Kasumi-1 (cell line): Measurements from ENCODE around the gene STPG1.

Experiments used
- DNase-seq, 2 experiments: peaks; one replicate each; lab custom pipeline; 2025; lab: John Stamatoyannopoulos, UW

Gene STPG1

DNA sequence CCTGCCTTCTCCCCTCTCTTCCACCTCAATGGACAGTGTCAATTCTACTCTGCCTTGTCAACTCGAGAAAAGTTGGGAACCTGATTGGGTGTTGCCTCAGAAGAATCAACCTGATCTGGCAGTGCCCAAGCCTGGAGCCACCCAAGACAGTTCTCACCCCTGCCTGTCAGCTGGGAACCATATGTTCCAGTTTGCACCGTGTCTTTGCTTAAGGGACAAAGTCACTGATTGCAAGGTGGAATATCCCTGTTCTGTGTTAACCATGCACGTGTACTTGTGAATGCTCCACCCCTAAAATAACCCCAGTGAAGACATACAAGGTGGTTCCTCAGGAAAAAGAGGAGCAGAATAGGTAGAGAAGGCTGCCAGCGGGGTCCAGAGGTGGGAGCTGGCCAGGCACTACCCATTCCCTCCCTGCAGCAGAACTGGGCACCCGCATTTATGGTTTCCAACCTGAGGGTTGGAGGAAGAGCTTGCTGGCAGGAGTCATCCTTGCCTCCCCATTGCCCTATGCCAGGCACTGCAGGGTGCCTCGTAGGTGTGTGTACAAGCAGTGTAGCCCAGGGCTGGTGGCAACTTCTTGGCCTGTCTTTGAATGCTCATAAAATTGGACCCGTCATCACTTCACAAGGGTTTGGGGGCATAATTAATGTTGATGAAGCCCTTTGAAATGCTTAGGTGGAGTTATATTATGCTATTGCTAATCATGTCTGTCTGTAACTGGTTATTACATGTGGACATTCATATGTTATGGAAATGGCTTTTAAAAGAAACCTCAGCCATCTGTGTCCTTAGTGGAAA is 13.4 kb upstream of the STPG1 start:
- DNase-seq = no peak

DNA sequence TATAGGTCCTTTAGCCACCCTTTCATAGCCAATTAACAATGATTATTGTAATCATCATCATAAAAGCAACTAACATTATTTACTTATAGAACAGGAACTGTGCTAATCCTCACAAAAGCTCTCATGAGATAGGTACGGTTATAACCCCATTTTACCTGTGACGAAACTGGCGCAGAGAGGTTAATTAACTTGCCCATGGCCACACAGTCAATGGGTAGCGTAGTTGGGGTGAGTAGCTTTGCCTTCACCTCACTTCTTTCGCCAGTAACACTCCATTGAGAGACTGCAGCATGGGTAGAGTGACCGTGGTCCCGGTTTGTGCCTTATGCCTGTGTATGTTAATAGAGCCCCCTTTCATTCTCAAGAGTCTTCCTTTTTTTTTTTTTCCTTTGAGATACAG is 12.3 kb upstream of the STPG1 start:
- DNase-seq = no peak

DNA sequence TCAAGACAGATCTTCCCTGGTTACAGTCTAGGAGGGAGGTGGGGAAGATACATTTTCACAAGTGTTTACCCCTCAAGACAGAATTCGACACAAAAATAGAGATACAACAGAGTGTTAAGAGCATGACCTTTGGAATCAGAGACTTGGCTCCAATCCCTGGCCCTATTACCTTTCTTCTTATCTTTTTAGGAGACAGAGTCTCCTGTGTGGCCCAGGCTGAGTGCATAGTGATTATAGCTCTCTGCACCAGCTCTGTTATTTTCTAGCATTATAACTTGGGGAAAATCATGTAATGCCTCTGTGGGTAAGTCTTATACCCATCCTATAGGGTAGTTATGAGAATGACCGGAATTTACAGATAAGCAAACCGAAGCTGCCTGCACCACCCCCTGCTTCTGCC is 11.9 kb upstream of the STPG1 start:
- no peak for DNase-seq

DNA sequence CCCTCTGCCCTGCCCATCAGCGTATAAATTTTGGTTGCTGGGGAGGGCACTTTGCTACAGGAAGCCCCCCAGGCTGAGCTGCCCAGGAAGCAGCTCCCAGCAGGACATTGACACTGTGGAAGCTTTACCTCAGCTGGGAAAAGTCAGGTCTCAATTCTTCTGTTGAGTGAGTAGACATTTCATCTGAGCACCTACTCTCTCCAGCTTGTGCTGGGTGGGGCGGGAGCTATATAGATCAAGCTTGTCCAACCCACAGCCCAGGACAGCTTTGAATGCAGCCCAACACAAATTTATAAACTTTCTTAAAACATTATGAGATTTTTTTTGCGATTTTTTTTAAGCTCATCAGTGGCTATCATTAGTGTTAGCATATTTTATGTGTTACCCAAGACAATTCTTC is 11.4 kb upstream of the STPG1 start:
- DNase-seq = no peak

DNA sequence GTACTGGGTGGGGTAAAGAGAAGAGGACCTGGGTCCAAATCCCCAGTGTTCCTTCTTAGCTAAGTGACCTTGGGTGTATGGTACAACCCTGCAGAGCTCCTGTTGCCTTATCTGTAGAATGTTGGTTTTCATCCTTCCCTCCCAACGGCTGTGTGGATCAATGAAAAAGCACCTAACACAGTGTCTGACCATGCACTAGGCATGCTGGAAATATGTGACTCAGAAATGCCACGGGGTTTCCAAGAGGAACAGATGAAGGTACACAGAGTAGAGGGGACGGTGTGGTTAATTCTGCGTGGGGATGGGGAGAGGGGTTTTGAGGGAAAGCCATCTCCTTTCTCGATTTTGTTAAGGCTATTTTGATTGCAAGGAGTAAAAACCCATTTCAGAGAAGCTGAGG is 10.6 kb upstream of the STPG1 start:
- DNase-seq = no peak

DNA sequence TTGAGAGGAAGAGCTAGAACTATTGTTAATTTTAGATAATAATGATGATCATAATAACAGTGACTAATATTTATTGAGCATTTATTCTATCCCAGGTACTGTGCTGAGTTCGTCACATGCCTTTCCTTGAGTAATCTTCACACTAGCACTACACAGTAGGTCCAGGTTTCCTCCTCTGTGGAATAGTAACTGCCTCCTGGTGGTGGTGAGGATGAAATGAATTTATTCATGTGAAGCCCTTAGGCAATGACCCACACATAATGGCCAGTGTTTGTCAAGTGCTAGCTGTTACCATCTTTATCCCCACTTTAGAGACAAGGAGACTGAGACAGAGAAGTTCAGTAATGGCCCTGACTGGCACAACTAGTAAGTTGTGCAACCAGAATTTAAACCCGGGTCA is 7.9 kb upstream of the STPG1 start:
- DNase-seq = no peak

DNA sequence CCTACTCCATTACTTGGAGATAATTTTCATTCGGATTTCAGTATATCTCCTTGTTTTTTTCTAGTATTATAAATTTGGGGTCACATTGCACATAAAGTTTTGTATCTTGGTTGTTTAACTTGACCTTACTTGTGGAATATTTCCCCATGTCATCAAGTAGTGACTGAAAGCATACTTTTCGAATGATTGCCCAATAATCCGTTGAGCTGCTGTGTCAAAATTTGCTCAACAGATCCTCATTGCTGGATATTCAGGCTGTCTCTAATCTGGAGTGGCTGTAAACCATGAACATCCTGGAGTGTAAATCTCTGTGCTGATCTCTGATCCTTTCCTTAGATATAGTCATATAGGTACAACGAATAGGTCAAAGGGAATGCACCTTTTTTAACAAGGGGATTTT is 7.0 kb upstream of the STPG1 start:
- DNase-seq = no peak

DNA sequence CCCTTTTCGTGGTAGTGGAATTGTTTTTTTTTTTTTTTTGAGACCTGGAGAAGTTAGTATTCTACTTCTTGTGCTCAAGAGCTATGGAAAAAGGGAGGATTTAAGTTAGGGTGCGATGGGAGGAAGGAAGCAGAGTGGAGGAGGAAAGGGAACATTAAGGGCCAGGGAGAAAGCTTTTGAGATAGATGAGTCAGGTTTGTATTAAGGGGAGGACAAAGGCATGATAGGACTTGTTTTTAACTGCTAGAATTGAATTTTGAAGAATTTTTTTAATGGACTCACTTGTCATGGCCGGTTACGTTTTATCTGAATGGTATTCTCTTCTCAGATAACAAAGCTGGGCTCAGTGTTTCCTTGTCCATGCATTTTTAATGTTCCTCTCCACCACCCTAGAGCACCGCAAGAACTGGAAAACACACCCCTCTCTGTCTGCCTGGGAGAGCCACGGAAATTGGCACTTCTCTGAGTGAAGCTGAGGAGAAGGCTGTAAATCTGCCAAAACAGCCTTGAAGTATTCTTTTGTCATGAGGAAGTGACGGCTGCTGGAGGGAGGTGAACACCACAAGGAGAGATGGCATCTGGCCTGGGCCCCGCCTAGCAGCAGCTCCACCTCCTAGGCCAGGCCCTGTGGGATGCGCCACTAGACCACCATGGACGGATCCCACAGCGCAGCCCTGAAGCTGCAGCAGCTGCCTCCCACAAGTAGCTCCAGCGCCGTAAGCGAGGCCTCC is 5.5 kb upstream of the STPG1 start:
- peak; percentile 82 to 86 for DNase-seq

DNA sequence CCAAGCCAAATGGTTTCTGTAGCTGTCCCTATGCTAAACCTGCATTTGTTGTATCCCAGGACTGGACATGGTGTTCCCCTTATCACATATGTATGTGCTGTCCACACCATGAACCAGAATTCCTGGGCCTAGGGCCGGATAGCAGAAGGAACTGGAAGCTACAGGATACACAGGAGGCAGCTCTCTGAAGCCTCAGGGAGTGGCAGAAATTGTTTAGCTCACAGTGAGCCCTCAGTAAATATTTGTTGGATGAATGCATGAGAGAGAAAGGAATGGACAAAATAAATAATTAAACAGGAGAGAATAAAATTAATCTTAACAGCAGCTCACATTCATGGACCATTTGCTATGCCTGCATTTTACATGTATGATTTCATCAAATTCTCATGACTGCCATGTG is 4.1 kb upstream of the STPG1 start:
- DNase-seq = no peak

DNA sequence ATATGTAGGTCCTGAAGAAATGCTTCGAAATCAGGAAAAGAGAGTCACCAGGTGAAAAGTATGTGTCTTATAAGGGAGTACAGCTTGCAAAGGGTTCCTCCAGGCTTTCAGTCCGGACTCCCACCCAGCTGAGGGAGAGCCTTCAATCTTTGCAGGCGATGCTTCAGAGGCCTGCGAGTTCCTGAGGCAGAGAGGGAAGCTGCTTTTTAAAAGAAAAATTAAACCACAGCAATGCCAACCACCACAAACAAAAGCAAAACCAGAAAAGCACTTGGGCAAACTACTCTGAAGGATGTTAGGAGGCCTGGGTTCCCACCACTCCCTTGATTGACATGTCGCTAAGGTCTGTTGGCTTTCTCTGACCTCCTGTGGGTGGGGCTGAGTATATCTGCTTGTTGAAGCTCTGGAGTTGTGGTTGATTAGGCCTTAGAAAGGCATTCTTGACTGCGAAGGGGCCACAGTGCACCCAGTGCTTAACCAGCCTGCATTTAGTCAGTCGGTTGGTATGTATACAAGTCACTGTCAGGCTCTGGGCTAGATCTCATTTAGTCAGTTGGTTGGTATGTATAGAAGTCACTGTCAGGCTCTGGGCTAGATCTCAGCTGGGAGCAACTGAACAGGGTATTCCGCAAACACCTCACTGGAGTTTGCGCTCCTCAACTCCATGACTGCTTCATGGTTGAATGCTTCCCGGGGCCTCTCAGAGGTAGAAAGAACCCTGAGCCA is 3.2 kb upstream of the STPG1 start:
- DNase-seq = peak; percentile 7 to 28

DNA sequence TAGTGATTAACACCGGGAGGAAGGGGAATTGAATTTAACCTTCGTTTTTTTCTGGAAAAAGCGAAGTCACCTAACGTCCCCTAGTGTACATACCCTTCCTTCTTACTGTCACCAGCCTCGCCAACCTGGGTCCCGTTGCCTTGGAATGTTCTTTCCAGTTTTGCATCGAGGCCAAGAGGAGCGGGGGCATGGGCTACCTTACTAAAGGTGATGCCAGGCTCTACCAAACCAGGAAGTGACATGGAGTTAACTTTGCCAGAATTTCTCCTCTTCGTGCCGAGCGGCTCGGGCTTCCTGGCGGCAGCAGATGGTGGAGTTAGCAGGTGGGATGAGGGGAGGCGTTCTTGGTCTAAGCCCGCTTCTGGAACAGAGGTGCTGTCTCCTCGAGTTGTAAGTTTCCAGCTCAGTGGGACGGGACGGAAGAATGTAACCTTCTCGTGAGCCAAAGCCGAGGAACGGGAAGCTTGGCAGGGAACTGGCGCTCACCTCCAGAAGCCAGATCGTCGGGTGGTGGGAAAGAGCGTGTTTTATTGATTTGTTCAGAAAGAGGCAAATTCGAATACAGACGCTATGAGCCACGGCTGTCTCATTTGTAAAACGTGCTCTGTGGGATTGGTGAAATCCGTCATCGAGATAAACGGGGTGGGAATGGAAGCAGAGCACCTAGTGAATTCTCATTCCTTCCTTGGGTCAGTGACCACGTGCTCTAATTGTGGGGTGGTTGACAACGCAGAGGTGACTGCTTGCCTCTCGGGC is 2.5 kb upstream of the STPG1 start:
- peak in 1 of 2 experiments; percentile 14 for DNase-seq

DNA sequence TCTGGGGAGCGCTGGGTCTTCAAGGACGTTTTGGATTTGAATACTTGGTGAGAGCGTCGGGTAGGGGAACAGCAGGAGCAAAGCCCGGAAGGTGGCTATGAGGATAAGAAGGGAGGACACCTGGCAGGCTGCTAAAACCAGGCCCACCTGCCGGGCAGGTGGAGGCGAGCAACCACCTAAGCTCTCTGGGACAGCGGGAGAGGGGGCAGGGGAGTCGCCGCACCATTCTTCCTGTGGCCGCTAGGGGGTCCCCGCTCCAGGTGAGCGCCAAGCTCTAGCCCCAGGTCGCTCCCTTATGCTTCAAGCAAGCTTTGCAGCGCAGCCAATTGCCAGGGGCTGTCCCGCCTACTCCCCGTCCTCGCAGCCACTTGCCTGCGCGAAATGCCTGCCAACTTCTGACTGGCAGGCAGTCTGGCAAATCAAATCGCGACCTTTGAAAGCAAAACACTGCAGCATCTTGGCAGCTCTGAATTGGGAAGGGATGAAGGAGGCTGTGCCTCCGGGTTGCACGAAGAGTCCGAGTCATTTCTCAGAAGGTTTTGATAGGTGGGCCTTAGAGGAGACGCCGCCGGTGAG is 1.8 kb upstream of the STPG1 start, which contains the start of gene NIPAL3:
NIPAL3 (plus strand) TSS at position 469 of the 576 bp plus-strand sequence. CDS start 3,746 bp downstream, outside the sequence.
- peak; percentile 97 to 98 for DNase-seq

DNA sequence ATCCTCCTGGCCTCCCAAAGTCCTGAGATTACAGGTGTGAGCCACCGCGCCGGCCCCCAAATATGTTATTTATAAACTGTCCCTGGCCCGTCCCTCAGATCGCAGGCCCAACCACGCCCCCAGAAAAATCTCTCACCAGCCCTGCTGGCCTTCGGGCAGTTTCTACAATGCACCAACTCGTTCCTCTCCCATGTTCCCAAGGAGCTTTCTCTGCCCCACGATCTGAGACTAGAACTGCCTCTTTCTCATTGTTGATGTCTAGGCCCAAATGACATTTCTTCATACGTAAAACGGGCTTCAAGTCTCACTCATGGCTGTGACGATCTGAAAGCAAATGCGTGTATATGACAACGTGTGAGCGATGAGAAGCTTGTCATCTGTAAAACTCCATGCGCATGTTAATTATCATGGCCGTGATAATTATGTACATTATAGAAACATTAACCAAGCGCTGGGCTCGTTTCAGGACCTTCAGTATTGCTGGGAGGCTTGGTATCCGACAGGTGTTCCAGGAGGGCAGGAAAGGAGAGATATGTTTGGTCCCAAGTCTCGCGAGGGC is 1.3 kb upstream of the STPG1 start:
- no peak for DNase-seq

DNA sequence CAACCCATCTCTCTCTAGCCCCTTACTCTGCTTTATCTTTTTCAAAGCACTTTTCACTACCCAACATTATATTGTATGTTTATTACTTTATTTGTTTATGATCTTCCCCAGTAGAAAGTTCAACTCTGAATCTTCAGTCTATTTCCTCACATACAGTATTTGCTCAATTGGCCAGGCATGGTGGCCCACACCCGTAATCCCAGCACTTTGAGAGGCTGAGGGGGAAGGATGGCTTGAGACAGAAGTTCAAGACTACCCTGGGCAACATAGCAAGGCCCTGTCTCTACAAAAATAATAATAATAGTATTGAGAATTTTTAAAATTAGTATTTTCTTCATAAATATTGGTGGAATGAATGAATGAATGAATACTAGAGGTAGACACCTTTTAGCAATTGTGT is 1.2 kb downstream of the STPG1 start:
- no peak for DNase-seq

DNA sequence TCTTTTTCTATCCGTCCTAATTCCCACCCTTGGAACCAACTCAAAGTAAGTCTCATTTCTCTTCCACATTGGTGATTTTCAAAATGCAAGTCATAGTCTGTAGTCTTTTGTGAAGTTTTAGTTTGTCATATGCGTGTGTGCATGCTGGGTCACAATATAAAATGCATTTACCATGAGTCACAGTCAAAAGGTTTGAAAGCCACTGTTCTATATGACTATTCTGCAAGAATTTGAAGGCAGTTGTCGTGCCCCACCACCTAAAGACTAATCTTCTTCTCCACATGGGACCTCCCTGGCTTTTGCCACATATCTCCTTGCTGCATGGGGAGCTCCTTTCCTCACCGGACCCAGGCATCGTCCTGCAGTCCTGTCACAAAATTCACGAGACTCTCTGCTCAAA is 1.6 kb downstream of the STPG1 start:
- no peak for DNase-seq

DNA sequence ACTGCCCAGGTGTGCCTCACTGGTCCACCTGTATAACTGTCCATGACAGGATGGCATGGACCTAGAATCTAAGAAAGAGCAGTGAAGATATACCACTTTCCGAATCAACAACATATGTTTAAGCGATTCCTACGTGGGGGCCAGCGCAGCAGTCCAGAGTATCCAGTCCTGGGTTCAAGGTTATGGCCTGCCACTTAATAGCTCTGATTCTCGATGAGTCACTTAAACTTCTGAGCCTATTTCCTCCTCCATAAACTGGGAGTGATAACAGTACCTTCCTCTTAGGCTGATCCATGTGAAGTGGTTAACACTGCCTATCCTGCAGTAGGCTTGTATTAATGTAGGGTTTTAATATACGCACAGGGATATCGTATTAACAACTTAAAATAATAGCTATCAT is 2.8 kb downstream of the STPG1 start:
- DNase-seq = no peak

DNA sequence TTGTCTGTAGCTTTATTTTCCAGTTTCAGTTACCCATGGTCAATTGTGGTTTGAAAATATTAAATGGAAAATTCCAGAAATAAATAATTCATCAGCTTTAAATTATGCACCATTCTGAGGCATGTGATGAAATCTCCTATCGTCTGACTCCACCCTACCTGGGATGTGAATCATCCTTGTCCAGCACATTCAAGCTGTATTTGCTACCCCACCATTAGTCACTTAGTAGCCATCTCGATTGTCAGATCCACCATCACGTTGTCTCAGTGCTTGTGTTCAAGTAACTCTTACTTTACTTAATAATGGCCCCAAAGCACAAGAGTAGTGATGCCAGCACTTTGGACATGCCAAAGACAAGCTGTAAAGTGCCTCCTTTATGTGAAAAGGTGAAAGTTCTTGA is 4.0 kb downstream of the STPG1 start:
- no peak for DNase-seq

DNA sequence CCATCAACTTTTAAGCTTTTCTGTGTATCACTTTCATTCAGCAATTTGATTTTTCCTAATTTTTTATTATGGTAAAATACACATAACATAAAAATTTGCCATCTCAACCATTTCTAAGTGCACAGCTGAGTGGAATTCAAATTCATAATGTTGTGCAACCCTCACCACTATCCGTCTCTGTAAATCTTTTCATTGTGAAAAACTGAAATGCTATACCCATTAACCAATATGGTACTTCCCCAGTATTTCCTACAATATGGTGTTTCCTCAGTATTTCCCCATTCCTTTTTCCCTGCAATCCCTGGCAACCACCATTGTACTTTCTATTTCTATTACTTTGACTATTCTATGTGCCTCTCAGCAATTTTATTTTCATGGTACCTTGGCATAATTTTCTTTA is 6.8 kb downstream of the STPG1 start:
- no peak for DNase-seq

DNA sequence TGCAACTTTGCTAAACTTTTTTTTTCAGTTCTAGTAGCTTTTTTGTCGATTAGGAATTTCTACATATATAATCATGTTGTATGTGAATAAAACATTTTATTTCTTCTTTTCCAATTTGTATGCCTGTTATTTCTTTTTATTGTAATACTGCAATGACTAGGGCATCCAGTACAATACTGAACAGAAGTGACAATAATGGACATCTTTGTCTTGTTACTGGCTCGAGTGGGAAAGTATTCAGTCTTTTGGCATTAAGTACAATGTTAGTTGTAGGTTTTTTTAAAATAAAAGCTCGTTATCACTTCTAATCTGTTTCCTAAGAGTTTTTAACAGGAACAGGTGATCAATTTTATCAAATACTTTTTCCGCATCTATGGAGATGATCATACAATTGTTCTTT is 9.8 kb downstream of the STPG1 start:
- no peak for DNase-seq

DNA sequence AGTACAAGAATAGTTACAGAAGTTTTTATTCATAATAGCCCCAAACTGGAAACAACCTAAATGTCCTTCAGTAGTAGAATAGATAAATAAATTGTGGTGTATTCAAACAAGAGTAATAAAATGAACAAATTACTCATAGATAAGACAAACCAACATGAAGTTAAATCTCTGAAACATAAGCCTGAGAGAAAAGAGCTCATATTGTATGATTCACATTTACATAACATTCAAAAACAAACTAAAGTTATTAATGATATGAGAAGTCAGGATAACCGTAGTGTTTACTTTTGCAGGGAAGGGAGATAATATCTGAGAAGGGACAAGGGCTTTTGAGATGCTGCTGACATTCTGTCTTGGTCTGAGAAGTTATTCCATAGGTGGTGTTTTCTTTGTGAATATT is 13.5 kb downstream of the STPG1 start:
- DNase-seq = no peak

DNA sequence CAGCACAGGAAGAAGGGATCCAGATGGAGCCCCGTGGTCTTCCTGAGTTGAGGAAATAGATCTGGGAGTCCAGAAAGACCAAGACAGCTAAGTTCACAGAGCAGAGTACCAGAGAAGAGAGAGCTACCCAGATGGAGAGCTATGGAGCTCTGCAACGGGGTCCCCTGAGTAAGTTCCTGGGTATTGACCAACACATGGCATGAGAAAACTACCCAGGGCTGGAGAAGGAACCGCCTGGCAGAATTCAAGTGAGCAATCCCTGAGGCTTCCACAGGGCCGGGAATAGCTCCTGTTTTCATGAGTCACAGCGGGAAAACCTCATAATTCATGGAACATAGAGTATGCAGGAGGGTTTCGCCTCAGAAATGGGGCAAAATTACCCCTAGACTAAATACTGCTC is 19.7 kb downstream of the STPG1 start:
- peak in 1 of 2 experiments; percentile 7 for DNase-seq
